Omental fat pad (tissue), 4 donors: Measurements from ENCODE around the gene PAFAH1B1. TPM values are rescaled to one million over a fixed set of nuclear protein-coding genes. Genes with fewer than 3 reads are reported as not detected.

Experiments
- ATAC-seq: fragments of 150-250 bp; one replicate; pipeline ENCODE4 v1.9.1; 2016; ENCODE audit warnings: mild to moderate bottlenecking, moderate library complexity; ENCODE audit not compliant: low FRiP score
- DNase-seq: peaks from one replicate; pipeline ENCODE4 v3.0.0-alpha.2; 2019; ENCODE audit warnings: low spot score
- CTCF ChIP-seq, 3 donors: fragments of 450-650 bp; IDR thresholded peaks; one replicate each; pipeline ENCODE4 v1.5.1; 2016 to 2017; ENCODE audit warnings: antibody characterized with exemption in 3 of 3, mild to moderate bottlenecking in 3 of 3, moderate library complexity in 2 of 3
- small RNA-seq: library from RNA; depleted of rRNA; stranded (forward); fragments of <200 nt; gene quantifications from one replicate; pipeline ENCODE3, GENCODE V24; 2016
- total RNA-seq, 4 donors: library from RNA; depleted of rRNA; stranded (reverse); fragments of >200 nt; gene quantifications; one replicate each; pipeline ENCODE4 v1.1.0, GENCODE V29; 2016

The PAFAH1B1 gene
- total RNA-seq, 4 donors from 2014 or later, result 82.8 to 109 (median 95.2) TPM

- ATAC-seq (no peak), DNase-seq (no peak)
- TF ChIP-seq CTCF (IDR thresholded peaks at IDR 0.05), result no peak
Observed at GRCh38 chr17:2723505-2723996, 130.1 kb downstream of the PAFAH1B1 start.

GRCh38 chr17:2723997-2724783 is 130.7 kb downstream of the PAFAH1B1 start:
- no peak for ATAC-seq
- TF ChIP-seq CTCF (IDR thresholded peaks at IDR 0.05), result no peak

GRCh38 chr17:2724784-2725164 is 131.3 kb downstream of the PAFAH1B1 start:
- no peak for TF ChIP-seq CTCF (IDR thresholded peaks at IDR 0.05)
- ATAC-seq, result peak; percentile 25
- DNase-seq, result no peak

More at GRCh38 chr17:2723997-2724783, 130.7 kb downstream of the PAFAH1B1 start:
- DNase-seq, result no peak

- TF ChIP-seq CTCF (IDR thresholded peaks at IDR 0.05), result no peak
- no peak for DNase-seq
- no peak for ATAC-seq
Observed at GRCh38 chr17:2730764-2731353, 137.4 kb downstream of the PAFAH1B1 start.

GRCh38 chr17:2731807-2732206 is 138.4 kb downstream of the PAFAH1B1 start:
- no peak for TF ChIP-seq CTCF (IDR thresholded peaks at IDR 0.05)
- ATAC-seq, result no peak
- DNase-seq, result no peak

- ATAC-seq, result no peak
- TF ChIP-seq CTCF (IDR thresholded peaks at IDR 0.05), result no peak
- DNase-seq, result no peak
Observed at GRCh38 chr17:2734939-2735338, 141.5 kb downstream of the PAFAH1B1 start.

Small RNAs within 50 kb of the gene (small RNA-seq; reads per million reads assigned to genes)
- gene MIR6776 (not detected), gene RN7SL608P (not detected)

Other genes with a start within 250 kb of the PAFAH1B1 start
- gene MNT, start 192.6 kb upstream of the PAFAH1B1 start, total RNA-seq, result 10 to 100 TPM; 11.9 to 23.2 (median 18.5) TPM
- gene METTL16, start 81.8 kb upstream of the PAFAH1B1 start, total RNA-seq, result 10 to 100 TPM; 12.6 to 45.1 (median 19.1) TPM
- gene CLUH, start 118.1 kb downstream of the PAFAH1B1 start, total RNA-seq, result 100 to 1,000 TPM in 2 of 4 donors, 10 to 100 TPM in 2; 39.2 to 167 (median 95.0) TPM
- not detected for gene CCDC92B, start 156.0 kb downstream of the PAFAH1B1 start, total RNA-seq
- gene RAP1GAP2, start 202.8 kb downstream of the PAFAH1B1 start, total RNA-seq, result 1 to 10 TPM; 4.6 to 8.0 (median 5.6) TPM